Measurements from ENCODE around the gene FHL2.

The FHL2 gene

GRCh38 chr2:105409717-105410116 is 10.9 kb upstream of the FHL2 start:
- TF ChIP-seq SIN3A (IDR thresholded peaks at IDR 0.05; ENCODE audit: borderline replicate concordance, insufficient read depth, low read length) (no peak), TAF1 (IDR thresholded peaks at IDR 0.05; ENCODE audit: borderline replicate concordance, insufficient read depth, low read length) (no peak), POLR2AphosphoS5 (IDR thresholded peaks at IDR 0.05; ENCODE audit: low read depth, low read length) (no peak), FOXP2 (optimal IDR thresholded peaks at IDR 0.05; ENCODE audit: borderline replicate concordance, extremely low read depth, extremely low read length, insufficient read depth) (no peak), REST (IDR thresholded peaks at IDR 0.05; ENCODE audit: insufficient read depth in 1 of 2, low read depth in 2 of 2, low read length in 2 of 2) (no peak)

- no peak for TF ChIP-seq TAF1 (IDR thresholded peaks at IDR 0.05; ENCODE audit: borderline replicate concordance, insufficient read depth, low read length)
- no peak for TF ChIP-seq FOXP2 (optimal IDR thresholded peaks at IDR 0.05; ENCODE audit: borderline replicate concordance, extremely low read depth, extremely low read length, insufficient read depth)
- TF ChIP-seq REST (IDR thresholded peaks at IDR 0.05; ENCODE audit: insufficient read depth in 1 of 2, low read depth in 2 of 2, low read length in 2 of 2) = no peak
- no peak for TF ChIP-seq POLR2AphosphoS5 (IDR thresholded peaks at IDR 0.05; ENCODE audit: low read depth, low read length)
These were observed 9.3 kb upstream of the FHL2 start for GRCh38 chr2:105407946-105408743.

- TF ChIP-seq FOXP2 (optimal IDR thresholded peaks at IDR 0.05; ENCODE audit: borderline replicate concordance, extremely low read depth, extremely low read length, insufficient read depth) (no peak), TAF1 (IDR thresholded peaks at IDR 0.05; ENCODE audit: borderline replicate concordance, insufficient read depth, low read length) (no peak), REST (IDR thresholded peaks at IDR 0.05; ENCODE audit: insufficient read depth in 1 of 2, low read depth in 2 of 2, low read length in 2 of 2) (no peak), POLR2AphosphoS5 (IDR thresholded peaks at IDR 0.05; ENCODE audit: low read depth, low read length) (no peak), SIN3A (IDR thresholded peaks at IDR 0.05; ENCODE audit: borderline replicate concordance, insufficient read depth, low read length) (no peak)
These were observed 7.4 kb upstream of the FHL2 start for GRCh38 chr2:105406221-105406620.

- TF ChIP-seq POLR2AphosphoS5 (IDR thresholded peaks at IDR 0.05; ENCODE audit: low read depth, low read length) = no peak
- TF ChIP-seq SIN3A (IDR thresholded peaks at IDR 0.05; ENCODE audit: borderline replicate concordance, insufficient read depth, low read length) = no peak
- TF ChIP-seq REST (IDR thresholded peaks at IDR 0.05; ENCODE audit: insufficient read depth in 1 of 2, low read depth in 2 of 2, low read length in 2 of 2) = no peak
- no peak for TF ChIP-seq TAF1 (IDR thresholded peaks at IDR 0.05; ENCODE audit: borderline replicate concordance, insufficient read depth, low read length)
- TF ChIP-seq FOXP2 (optimal IDR thresholded peaks at IDR 0.05; ENCODE audit: borderline replicate concordance, extremely low read depth, extremely low read length, insufficient read depth) = no peak
These were observed 6.4 kb upstream of the FHL2 start for GRCh38 chr2:105405291-105405690.

All from PFSK-1 (cell line).